ENCODE results near the gene DPP3.

DNA sequence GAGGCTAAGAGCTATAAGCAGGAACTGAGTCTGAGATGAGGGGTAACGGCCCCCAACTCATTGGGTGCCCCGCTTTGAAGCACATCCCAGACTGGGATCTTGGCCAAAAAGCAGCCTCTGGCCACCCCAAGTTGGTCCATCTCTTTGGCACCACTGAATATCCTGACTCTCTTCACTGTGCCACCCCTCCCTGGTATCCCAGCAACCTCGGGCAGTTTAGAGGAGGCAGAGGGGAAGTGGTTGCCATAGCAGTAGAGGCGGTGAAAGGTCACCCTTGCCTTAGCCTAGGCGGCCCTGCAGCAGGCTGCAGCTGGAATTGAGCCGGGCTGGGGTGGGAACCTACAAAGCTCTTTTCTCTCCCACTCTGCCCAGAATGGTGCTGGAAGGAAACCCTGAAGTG lies 12.5 kb upstream of the DPP3 start:
- TF ChIP-seq, protein P1, sequence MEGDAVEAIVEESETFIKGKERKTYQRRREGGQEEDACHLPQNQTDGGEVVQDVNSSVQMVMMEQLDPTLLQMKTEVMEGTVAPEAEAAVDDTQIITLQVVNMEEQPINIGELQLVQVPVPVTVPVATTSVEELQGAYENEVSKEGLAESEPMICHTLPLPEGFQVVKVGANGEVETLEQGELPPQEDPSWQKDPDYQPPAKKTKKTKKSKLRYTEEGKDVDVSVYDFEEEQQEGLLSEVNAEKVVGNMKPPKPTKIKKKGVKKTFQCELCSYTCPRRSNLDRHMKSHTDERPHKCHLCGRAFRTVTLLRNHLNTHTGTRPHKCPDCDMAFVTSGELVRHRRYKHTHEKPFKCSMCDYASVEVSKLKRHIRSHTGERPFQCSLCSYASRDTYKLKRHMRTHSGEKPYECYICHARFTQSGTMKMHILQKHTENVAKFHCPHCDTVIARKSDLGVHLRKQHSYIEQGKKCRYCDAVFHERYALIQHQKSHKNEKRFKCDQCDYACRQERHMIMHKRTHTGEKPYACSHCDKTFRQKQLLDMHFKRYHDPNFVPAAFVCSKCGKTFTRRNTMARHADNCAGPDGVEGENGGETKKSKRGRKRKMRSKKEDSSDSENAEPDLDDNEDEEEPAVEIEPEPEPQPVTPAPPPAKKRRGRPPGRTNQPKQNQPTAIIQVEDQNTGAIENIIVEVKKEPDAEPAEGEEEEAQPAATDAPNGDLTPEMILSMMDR (IDR thresholded peaks at IDR 0.05): no peak
- peak in 1 of 3 donors; percentile 15 for TF ChIP-seq POLR2A (IDR thresholded peaks at IDR 0.05)
